Activated T-helper 1 cell treated with Interleukin-2 at 50 U/mL for 16 hours (primary cell): Measurements from ENCODE around the gene CELF2.

ENCODE experiments used
- DNase-seq: peaks from one replicate; pipeline ENCODE4 v3.0.0-alpha.2; 2020; ENCODE audit warnings: low read depth

Gene CELF2

DNA sequence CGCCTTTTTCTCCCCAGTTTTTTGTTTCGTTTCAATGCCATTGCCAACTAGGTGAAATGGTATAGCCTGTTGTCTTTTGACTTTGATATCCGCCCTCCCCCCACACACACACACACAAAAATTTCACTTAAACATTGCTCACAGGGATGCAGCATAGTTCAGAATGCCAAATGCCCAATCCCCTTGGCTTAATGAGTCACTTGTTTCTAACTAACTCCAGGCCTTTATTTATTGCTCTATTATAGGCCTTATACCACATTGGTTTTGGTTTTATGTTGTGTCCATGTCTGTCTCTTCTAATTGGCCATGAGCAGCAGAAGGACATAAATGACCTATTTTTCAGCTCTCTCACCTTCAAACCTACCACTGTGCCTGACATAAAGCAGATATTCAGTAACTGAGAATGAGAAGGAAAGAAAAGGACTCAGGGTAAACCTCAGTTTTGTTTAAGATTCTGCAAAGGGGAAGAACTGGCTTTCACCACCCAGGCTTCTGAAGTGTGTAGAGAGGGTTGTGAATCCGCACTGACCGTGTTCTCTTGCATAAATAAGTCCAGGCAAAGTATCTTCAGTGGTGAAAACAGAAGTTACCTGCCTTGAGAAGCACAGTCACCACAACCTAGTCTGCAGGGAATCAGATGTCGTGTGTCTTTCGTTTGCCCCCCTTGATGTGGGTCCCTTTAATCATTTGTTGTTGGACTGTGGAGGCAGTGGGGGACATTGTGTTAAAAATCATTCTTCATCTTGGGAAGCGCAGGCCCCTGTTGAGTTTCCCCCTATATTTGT, 139.8 kb downstream of the CELF2 start:
- no peak for DNase-seq

DNA sequence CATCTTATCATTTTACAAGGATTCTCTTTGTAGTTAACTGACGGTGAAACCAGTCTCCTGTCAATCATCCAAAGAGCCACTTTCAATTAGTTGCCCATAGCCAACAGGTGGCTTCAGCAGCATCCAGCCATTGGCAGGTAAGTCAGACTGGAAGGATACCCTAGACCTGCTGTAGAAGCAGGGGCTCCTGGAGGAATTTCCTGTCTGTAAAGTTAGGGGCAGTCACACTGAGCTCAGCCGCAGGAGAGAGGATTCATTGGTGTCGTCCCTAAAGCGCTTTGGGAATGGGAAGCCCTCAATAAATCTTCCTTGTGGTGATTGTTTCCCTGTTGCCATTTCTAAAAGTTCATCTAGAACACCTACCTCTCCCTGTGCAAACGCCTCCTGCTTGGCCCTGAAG, 140.4 kb downstream of the CELF2 start:
- DNase-seq: no peak

DNA sequence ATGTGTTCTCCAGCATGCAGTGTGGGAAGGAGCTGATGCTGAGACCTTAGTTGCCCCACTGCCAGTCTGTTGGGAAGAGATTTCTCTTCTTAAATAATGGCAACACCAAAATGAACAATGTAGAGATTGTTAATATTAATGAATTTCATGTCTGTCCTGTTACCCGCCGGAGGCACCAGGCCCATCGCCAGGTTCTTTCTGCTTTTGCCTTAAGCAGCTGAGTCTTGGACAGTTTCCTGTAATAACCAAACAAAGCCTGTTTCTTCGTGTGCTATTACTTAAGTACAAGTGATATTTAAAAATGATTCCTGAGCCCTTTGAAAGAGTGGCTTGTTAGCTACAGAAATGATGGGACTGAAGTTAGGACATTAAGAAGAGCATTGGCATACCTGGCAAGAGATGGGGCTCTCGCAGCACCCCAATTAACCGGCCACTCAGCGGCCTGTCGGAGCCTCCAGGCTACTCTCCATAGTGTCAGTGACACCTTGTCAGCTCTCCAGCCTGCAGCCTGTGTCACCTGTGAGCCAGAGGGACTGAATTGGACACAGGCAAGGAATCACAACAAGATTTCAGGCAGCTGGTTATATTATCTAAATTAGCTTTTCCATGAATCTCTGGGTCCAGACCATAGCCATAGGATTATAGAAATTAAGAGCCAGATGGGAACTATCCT, 142.0 kb downstream of the CELF2 start:
- no peak for DNase-seq

DNA sequence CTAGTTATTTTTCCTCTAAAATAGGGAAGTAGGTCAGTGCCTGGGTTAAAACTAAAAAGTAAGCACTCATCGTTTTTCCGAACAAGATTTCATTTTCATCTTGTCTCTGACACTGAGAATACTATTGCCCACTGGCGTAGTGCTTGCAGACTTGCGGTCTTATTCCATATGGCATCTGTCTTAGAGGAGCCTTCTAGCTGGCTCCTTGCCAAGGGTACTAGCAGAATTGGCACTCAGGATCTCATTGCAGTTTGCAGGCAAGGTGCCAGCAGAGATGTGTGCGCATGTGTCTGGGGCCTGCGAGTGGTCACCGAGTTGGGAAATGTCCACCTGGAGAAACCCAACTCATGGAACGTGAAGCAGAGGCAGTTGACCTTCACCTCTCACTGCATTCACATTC, 143.4 kb downstream of the CELF2 start:
- DNase-seq: no peak

DNA sequence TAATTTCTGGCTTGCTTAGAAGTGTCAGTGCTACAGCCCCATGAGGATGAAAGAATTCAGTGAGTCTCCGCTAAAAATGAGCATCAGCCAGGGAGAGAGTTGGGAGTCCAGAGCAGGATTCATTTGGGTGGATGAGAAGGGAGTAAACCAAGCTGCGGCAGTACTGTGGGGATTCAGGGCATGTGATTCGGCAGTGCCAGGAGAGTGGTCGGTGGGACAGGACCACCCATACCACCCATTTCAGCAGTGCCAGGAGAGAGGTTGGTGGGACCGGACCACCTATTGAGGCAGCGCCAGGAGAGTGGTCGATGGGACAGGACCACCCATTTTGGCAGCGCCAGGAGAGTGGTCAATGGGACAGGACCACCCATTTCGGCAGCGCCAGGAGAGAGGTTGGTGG, 144.2 kb downstream of the CELF2 start:
- DNase-seq: no peak

DNA sequence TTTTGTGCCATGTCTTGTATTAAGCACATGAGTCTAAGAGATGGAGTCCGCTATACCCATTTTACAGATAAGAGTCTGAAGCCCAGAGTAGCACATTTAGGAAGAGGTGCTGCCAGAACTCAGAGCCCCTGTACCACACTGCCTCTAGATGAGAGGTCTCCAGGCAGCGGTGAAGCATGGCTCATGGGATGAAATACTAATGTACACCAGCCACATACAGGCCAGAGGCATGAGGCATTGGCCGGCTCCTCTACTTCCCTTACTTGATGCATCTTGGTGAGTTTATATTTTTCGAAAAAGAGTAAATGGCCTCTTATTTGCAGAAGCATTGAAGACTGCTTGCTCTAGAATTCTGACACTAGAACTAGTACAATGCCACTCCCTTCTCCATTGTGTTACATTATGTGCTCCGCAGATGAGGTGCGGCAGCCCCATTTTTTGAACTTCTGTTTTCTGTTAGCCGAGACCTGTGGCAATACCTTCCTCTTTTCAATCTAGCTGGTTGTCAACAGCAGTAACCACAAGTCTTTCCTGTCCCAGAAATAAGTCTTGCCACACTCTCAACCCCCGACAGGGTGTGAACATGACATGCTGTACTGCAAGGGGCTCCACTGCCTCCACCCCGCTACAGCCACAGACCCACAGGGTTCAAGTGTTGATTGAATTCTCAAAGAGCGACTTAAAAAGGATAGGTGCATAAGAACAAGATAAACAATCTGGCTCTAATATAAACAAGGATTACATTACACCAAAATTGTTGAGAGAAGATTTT, 145.3 kb downstream of the CELF2 start:
- DNase-seq: peak; percentile 64

DNA sequence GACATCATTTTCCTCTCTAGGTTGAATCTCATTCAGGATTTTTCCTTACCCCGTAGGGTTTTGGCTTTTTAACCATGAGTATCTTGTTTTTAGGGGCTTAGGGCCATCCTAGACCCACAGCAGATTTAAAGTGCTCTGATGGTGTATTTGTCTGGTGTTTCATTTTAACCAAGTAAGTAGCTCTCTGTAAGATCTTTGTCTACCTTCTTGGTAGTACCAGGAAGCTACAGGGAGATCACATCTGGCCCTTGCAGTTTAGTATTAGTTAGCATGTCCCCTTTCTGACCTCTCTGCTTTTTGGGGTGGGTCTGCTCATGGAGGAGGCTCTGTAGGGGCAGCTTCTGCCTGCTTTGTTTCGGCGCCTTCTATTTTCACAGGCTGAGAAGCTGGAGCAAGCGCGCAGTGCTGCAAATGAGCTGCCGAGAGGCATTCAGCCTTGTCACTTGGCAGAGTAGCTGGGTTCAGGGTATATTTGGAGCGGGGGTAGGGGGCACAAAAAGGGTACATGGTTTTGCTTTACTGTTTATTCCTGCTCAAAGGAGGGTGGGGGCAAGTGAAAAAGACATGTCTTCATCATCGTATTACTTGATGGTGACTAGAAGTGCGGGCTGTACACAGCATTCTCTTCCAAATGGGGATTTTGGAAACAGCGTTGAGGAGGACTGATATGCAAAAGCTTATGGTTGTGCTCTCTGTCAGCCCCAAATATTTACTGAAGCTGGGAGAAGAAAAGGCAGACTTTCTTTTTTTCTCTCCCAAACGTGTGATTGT, 146.3 kb downstream of the CELF2 start:
- DNase-seq: no peak

DNA sequence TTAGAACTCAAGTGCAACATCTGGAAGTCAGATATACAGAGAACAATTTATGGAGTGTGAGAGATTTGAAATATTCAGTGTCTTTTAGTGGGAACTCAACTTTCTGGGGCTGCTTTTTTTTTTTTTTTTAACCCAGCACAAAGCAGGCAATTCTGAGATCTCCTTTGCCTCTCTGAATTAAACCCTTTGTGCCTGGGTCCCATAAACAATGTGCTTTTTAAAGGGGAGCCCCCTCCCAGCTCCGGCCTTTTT, 146.8 kb downstream of the CELF2 start:
- DNase-seq: no peak

DNA sequence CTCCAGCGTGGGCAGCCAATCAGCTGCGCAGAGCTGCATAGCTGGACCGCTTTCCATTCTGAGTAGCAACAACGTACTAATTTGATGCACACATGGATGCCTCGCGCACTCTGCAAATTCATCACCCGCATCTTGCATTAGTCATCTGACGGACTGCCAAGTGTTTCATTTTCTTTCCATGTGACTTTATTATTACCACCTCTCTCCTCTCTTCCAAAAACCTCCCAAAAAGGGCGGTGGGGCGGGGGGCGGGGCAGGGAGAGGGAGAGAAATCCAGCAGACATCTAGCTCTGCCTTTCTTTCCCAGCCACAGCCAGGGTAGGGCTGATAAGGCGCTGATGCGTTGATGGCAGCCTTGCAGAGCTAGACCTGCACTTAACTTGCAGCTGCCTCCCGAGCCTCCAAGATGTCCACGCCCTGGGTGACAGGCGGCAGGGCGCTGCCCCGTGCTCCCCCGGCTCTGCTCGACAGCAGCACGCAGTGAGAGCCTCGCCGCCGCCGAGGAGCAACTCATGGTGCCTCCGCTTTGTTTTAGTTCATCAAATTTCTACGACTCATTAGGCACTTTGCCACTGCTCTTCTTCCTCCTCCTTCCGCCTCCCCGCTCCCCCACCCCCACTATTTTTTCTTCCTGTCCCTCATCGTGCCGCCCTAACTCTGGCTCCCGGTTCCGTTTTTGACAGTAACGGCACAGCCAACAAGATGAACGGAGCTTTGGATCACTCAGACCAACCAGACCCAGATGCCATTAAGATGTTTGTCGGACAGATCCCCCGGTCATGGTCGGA, 147.3 kb downstream of the CELF2 start:
- peak; percentile 52 for DNase-seq

DNA sequence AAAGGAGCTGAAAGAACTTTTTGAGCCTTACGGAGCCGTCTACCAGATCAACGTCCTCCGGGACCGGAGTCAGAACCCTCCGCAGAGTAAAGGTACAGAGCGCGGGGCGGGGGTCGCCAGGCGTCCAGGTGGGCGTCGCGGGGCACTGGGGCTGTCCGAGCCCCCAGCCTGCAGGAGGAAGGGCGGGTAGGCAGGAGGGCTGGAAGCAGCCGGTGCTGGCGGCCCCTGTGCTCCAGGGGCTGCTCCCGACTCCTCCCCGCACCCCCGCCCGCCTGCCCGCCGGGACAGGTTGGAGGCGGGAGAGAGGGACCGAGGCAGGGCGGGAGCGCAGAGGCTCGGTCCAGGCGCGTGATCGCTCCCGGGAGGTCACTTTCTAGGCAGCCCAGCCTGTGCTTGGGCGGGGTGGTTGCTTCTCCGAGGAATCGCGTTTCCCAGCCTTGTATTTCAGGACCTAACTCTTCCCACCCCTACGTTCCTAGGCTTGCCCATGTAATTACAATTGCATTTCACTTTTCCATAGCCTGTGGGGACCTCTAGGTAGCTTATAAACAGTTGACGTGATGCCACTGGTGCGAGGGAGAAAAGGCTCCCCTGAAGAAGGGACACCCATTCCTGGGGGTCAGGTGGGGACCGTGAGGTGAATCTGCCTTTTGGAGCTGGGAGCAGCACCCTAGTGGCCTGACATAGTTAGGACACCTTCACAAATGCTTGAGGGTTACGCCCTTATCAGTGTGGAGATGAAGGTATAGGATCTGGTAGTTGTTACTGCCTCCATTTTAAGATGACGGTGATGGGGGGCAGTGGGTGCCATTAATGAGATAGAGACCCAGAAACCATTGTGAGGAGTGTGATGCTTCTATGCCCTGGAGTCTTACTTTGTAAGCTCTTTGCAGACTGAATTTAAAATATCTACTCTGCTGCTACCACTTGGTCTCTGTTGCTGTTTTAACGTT, 148.2 kb downstream of the CELF2 start:
- peak; percentile 51 for DNase-seq

DNA sequence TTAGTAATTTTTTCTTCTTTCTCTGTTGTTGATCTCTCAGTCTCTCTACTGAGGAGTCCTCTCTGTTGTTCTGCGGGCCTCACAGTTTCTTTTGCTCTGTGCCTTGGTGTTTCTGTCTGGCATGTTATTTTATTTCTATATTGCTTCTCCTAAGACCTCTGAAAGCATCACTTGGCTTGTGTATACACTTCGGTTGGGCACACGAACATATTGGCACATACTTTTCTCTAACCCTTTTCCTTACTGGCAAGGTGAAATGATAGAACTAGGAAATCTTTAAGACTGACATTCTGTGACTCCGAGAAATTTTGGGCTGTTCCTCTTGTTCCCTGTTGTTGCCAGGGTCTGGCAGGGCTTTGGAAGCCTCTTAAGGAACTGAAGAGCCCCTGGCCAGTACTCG, 148.9 kb downstream of the CELF2 start:
- no peak for DNase-seq

DNA sequence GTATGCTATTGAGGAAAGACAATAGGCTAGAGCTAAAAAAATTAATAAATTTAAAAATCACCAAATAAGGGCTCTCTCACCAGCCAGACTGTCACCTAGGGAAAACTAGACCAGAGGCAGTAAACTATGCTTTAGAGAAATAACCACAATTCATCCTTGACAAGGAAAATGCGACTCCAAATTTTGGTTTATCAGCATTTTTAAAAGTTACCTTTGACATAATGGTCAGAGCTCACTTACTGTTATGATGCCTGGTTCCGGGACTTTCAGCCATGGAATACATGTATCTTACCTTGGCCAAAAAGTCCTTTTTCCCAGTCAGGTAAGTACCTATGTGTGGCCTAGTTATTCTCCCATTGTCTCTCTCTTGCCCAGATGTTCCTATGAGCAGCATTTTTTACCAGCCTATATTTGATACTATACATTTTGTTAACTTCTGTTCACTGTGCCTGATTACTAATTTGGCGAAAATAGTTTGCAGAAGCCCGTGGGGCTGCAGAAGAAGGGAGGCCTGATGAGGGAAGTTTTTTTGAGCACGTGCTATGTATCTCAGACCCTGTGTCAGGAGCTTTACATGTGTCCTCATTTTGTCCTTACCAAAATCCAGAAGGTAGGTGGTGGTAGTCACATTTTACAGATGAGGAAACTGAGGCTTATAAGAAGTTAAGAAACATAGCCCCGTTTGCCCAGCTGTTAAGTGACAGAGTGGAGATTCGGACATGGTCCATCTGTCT, 149.7 kb downstream of the CELF2 start:
- no peak for DNase-seq

DNA sequence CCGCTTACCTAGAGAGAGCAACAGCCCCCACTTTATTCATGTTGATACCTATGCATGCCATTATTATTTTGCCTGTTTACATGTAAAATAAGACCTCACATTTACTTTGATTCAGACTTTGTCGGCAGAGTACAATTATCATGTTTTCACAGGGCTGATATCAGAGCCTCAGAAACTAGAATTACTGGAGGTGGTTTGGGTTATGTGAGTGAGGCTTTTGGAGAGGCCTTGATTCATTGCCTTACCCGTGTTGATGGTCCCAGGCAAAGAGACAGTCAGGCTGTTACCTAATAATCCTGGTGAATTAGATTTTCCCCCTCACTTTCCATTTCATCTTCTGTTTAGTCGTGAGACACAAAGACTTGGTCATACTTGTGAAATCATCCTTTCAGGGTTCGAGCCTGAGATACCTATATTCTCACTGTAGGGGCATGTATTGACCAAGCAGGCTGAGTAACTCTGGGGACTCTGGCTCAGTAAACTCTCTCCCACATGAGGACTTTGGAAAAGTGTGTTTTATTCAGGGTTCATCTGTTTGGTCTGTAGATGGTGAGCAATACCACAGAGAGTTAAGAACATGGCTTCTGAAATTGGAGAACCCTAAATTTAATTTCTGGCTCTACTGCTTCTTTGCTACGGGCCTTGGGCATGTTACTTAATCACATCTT, 150.9 kb downstream of the CELF2 start:
- no peak for DNase-seq

DNA sequence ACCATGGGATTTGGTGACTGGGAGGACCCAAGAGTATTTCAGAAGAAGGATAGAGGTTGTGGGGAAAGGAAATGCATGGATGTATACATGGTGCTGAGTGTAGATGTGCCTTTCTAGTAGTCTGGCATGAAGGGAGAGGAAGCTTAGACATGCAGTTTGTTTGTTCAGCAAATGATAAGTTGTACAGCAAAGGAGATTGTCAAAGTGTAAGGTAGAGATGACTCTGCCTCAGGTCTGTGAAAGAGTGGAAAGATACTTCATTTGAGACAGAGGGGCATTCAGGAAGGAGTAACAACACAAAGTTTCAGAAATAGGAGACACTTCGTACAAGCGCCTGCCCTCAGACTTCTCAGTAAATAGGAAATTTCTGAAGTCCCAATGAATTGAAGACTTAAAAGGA, 152.3 kb downstream of the CELF2 start:
- no peak for DNase-seq

DNA sequence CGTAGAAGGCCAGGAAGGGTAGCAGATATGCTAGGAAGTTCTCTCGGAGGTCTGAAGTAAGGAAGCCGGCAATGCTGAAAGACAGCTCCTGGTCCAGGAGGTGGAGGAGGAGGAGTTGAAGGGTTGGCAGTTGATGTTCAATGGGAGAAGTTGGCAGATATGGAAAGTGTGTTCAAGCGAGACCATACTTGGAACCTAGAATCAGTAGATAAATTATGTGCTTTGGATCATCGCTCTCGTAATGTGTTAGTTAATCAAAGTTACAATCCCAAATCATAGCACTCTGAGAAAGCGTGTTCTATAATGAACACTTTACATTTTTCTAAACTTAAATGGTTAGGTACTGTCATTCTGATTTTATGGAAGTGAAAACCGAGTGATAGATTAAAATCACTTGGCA, 152.9 kb downstream of the CELF2 start:
- no peak for DNase-seq

DNA sequence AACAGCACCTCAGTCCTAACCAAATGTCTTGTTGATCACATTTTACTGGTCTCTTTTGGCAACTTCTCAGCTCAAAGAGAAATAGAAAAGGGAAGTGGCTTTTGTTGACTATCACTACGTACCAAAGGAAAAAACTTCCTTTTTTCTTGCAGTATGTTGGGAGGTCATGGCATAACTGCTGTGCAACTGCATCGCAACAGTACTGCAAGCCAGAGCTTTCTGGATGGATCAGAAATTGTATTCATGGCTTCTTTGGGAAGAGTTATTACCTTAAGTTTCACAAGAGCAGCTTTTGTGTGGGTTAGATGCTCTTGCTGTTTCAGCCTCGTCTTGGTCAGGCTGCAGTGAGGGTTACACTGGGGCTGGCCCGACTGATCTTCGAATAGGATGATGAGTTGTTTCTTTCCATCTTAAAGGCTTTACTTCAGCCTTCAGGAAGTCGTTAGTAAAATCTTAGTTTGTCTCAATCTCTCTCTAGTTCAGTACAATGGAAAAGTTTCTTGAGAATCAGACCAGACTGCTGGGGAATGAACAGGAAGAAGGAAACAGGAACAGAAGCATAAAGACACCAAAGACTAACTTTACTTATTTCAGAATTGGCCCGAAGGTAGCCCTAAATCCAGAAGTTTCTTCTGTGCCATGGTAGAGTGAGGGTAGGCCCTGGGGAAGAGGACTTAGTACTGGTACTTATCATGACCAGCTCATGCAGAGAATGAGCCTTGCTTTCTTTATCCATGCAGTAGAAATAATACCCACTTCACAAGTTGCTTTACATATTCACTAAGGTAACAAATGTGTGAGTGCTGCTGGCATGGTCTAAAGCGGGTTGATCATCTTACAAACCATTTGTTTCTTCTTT, 153.6 kb downstream of the CELF2 start:
- DNase-seq: no peak

DNA sequence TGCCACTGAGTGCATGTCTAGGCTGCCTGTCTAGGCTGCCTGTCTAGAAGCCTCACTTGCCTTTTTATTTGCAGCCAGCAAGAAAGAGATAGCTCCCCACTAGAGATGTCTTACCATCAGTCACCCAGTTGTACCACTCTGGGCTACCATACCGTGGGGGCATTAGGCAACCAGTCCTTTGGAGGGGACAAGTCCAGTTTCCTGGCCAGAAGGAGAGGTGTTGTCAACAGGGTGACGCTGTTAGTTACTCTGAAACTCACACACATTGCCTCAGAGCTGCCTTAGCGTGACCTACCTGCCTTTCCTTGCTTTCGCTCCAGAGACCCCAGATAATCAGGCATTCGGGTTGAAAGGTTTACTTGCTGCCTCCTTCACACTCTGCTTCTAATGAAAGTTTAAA, 155.4 kb downstream of the CELF2 start:
- DNase-seq: no peak

DNA sequence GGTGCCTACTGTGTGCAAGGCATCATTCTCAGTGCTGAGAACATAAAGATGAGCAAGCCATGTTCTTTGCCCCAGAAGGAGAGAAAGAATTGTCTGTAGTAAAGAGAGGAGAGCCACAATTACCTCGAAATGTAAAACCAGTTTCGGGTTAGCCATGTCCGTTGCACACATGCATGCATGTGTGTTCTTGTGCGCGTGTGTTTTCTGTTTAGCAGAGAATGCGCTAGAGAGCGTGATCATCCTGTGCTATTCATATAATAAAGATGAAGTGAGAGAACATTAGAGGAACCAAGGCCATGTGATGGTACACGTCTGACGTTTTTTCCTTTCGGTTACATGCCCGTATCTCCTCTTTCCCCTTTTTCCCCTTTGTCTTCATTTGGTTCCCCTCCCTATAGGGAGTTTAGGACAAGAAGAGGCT, 158.2 kb downstream of the CELF2 start:
- DNase-seq: no peak
